LNCaP clone FGC (cell line): Measurements from ENCODE around the gene PAK5.

Experiments
- DNase-seq: peaks from one replicate; pipeline ENCODE4 v3.0.0-alpha.2; 2011; ENCODE audit warnings: low read depth
- H3K4me3 ChIP-seq: 2 replicates; pipeline ENCODE4 v1.5.1; 2011; ENCODE audit warnings: mild to moderate bottlenecking, low read depth, low read length, control low read depth
- TF ChIP-seq, protein P1 (sequence below): IDR thresholded peaks from 2 replicates; pipeline ENCODE4 v1.5.1; 2012; ENCODE audit warnings: mild to moderate bottlenecking; ENCODE audit not compliant: control insufficient read depth, insufficient read depth; ENCODE audit errors: extremely low read depth

PAK5 gene

GRCh38 chr20:9488063-9488462, 350.8 kb downstream of the PAK5 start:
- DNase-seq: no peak
- TF ChIP-seq, protein P1, sequence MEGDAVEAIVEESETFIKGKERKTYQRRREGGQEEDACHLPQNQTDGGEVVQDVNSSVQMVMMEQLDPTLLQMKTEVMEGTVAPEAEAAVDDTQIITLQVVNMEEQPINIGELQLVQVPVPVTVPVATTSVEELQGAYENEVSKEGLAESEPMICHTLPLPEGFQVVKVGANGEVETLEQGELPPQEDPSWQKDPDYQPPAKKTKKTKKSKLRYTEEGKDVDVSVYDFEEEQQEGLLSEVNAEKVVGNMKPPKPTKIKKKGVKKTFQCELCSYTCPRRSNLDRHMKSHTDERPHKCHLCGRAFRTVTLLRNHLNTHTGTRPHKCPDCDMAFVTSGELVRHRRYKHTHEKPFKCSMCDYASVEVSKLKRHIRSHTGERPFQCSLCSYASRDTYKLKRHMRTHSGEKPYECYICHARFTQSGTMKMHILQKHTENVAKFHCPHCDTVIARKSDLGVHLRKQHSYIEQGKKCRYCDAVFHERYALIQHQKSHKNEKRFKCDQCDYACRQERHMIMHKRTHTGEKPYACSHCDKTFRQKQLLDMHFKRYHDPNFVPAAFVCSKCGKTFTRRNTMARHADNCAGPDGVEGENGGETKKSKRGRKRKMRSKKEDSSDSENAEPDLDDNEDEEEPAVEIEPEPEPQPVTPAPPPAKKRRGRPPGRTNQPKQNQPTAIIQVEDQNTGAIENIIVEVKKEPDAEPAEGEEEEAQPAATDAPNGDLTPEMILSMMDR: no peak
- H3K4me3 ChIP-seq: no peak overlapping the region
